Thymus (tissue), 11 donors: ENCODE measurements around the gene PHOSPHO1. TPM values are rescaled to one million over a fixed set of nuclear protein-coding genes. Genes with fewer than 3 reads are reported as not detected.
"Not testable (repeated sequence)": the region's sequence is repeated elsewhere in the genome, so short reads cannot be mapped to it uniquely, and the experiment has no call there.

Source experiments
- DNase-seq, 9 donors: peaks; one replicate each; pipeline ENCODE4 v3.0.0-alpha.2; 2013; ENCODE audit warnings: low spot score in 9 of 9, low read depth in 6 of 9, missing footprints in 1 of 9
- H3K27ac ChIP-seq, 2 donors: one replicate each; pipeline ENCODE4 v1.5.1; 2013; ENCODE audit warnings: control low read depth in 1 of 2, low read depth in 1 of 2, low read length in 1 of 2, mild to moderate bottlenecking in 1 of 2, moderate library complexity in 1 of 2
- H3K27me3 ChIP-seq, 2 donors: one replicate each; pipeline ENCODE4 v1.5.1; 2013; ENCODE audit warnings: low read length in 1 of 2; ENCODE audit not compliant: control insufficient read depth in 2 of 2, insufficient read depth in 1 of 2
- H3K36me3 ChIP-seq, 2 donors: one replicate each; pipeline ENCODE4 v1.5.1; 2013; ENCODE audit warnings: low read length in 1 of 2, mild to moderate bottlenecking in 1 of 2, moderate library complexity in 1 of 2; ENCODE audit not compliant: control insufficient read depth in 2 of 2, insufficient read depth in 2 of 2
- H3K4me1 ChIP-seq, 2 donors: one replicate each; pipeline ENCODE4 v1.5.1; 2013; ENCODE audit warnings: low read length in 2 of 2; ENCODE audit not compliant: control insufficient read depth in 2 of 2, insufficient read depth in 2 of 2
- H3K4me3 ChIP-seq, 2 donors: one replicate each; pipeline ENCODE4 v1.5.1; 2013; ENCODE audit warnings: low read length in 2 of 2, control low read depth in 1 of 2, mild to moderate bottlenecking in 1 of 2
- H3K9me3 ChIP-seq, 2 donors: one replicate each; pipeline ENCODE4 v1.5.1; 2013; ENCODE audit warnings: low read length in 1 of 2, mild to moderate bottlenecking in 1 of 2; ENCODE audit not compliant: control insufficient read depth in 2 of 2, insufficient read depth in 1 of 2
- WGBS: extraction: QIAGEN DNeasy Blood & Tissue Kit; methylation state at CpG from one replicate; pipeline ENCODE4 v1.1.7; 2013; 5-methylcytosine and 5-hydroxymethylcytosine counted together
- polyA plus RNA-seq: library from polyadenylated mRNA; stranded (reverse); fragments of 200-250 nt; gene quantifications from one replicate; pipeline ENCODE4 v1.2.3, GENCODE V29; 2013
- total RNA-seq: library from RNA; stranded (reverse); fragments of 120-200 nt; gene quantifications from one replicate; pipeline ENCODE4 v1.2.4, GENCODE V29; 2013
- donor health status: healthy.

The PHOSPHO1 gene
- total and polyA plus RNA-seq, 2 donors, result 0.50 to 1.8 TPM

DNA sequence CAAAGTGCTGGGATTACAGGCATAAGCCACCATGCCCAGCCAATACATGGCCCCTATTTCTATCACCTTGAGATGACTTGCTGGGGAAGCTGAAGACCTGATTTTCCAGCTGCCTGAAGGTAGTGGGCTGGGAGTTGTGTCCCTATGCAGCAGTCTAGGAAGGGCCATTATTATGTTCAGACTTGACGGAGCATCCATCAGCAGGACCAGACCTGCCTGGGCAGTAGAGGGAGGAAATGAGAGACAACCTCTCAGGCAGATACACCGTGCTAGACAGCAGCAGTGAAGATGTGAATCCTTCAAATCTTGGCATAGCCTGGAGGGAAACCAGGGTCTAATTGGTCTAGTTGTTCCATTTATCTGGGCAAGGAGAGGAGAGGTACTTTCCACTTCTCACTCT is 35.6 kb upstream of the PHOSPHO1 start:
- H3K4me1 ChIP-seq, result no peaks in the 10 kb centered on the region
- peak in 1 of 9 donors; percentile 6 for DNase-seq
- H3K9me3 ChIP-seq, result no peaks in the 10 kb centered on the region
- no peaks in the 10 kb centered on the region for H3K36me3 ChIP-seq
- H3K27me3 ChIP-seq, result peaks cover 1 to 11% of the 10 kb centered on the region in 2 donors
- 95% methylated on average over 2 of the region's 2 CpGs for WGBS
- H3K27ac ChIP-seq, result no peak overlapping the region
- no peak overlapping the region for H3K4me3 ChIP-seq

DNA sequence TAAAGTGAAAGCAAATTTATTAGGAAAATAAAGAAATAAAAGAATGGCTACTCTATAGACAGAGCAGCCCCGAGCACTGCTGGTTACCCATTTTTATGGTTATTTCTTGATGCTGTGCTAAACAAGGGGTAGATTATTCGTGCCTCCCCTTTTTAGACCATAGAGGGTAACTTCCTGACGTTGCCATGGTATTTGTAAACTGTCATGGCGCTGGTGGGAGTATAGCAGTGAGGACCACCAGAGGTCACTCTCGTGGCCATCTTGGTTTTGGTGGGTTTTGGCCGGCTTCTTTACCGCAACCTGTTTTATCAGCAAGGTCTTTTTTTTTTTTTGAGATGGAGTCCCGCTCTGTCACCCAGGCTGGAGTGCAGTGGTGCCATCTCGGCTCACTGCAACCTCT is 31.0 kb upstream of the PHOSPHO1 start:
- H3K27me3 ChIP-seq, result peaks cover 23 to 47% of the 10 kb centered on the region in 2 donors
- not testable (repeated sequence) for H3K4me3 ChIP-seq, H3K9me3 ChIP-seq, H3K4me1 ChIP-seq, H3K27ac ChIP-seq, DNase-seq, H3K36me3 ChIP-seq
- WGBS, result 94% methylated on average over 9 of the region's 9 CpGs

DNA sequence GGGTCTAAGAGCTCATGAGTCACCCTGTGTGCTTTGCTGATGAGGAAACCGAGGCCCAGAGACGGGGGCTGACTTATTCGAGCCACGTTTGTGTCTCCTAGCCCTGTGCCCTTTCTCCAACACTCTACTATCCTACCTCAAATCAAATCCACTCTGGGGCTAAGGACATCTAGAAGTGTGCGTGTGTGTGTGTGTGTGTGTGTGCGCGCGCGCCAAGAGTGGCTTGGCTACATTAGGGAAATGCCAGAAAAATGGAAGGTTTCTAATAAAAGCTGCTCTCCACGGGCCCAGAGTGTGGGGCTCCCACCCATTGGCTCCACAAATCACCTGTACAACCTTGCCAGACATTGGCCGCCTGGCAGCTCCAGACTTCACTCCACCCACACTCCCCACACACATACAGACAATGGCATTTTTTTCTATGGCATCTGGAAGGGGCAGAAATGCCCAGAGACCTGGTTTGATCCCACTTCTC is 30.3 kb upstream of the PHOSPHO1 start:
- 56% methylated on average over 11 of the region's 11 CpGs for WGBS
- Histone ChIP-seq H3K4me3 (peak overlapping the region in 1 of 2 donors; percentile 48), H3K27ac (no peak overlapping the region), H3K36me3 (no peaks in the 10 kb centered on the region), H3K27me3 (peaks cover 23 to 47% of the 10 kb centered on the region in 2 donors), H3K4me1 (peaks cover 4 to 9% of the 10 kb centered on the region in 2 donors), H3K9me3 (no peaks in the 10 kb centered on the region)
- DNase-seq, result no peak

DNA sequence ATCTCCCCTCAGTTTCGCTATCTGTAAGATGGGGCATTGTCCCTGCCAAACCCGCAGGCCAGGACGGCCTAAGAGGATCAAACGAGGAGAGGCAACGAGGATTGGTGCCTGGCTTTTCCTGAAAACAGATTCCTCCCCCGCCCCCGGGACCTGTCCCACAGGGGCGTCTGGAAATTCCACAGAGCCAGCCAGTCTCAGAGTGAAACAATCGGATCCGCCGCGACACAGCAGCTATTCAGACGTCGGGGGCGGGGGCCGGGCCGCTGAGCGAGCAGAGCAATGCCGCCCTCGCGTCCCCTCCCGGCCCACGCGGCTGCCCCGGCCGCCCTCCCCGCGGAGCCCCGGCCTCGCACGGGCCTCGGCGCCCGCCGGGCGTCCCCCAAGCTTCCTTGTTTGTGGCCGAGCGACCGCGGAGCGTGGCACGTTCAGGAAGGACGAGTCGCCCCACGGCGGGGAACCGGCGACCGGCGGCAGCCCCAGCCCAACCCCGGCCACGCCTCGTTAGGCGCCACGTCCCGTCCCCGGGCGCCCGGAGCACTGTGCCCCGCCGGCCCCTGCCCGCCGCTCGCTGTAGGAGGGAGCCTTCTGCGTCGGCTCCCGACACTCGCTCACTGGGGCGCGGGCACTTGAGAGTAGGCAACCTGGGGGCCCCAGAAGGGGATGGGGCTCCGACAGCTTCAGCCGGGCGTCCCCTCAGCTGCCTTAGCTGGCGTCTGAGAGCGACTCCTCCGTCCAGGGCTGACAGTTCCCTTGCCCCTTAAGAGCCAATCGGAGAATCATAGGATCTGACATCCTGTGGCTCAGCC is 29.6 kb upstream of the PHOSPHO1 start:
- peak overlapping the region in 1 of 2 donors; percentile 48 for H3K4me3 ChIP-seq
- H3K36me3 ChIP-seq, result no peaks in the 10 kb centered on the region
- H3K4me1 ChIP-seq, result peaks cover 4 to 9% of the 10 kb centered on the region in 2 donors
- WGBS, result 2% methylated on average over 77 of the region's 77 CpGs
- DNase-seq, result peak in 1 of 9 donors; percentile 21
- peaks cover 23 to 47% of the 10 kb centered on the region in 2 donors for H3K27me3 ChIP-seq
- H3K9me3 ChIP-seq, result no peaks in the 10 kb centered on the region
- H3K27ac ChIP-seq, result no peak overlapping the region

DNA sequence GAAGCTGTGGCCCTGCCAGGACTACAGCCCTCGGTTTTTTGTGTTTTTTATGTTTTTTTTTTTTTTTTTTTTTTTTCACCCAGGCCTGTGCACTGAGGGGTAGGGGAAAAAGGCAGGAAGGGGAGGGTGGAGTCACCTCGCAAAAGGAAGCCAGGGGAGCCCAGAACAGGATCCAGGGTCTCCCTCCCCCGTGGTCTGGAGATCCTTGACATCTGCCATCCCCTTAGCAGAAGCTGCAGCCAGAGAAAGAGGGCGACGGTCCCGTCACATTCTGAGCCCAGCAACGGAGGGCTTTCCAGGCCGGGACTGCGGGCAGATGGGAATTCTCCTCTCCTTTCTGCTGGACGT is 29.1 kb upstream of the PHOSPHO1 start:
- Histone ChIP-seq H3K36me3 (no peaks in the 10 kb centered on the region), H3K4me3 (peak overlapping the region in 1 of 2 donors; percentile 48), H3K9me3 (no peaks in the 10 kb centered on the region), H3K27ac (no peak overlapping the region), H3K4me1 (peaks cover 4 to 9% of the 10 kb centered on the region in 2 donors), H3K27me3 (peaks cover 23 to 47% of the 10 kb centered on the region in 2 donors)
- no peak for DNase-seq
- 7% methylated on average over 10 of the region's 10 CpGs for WGBS

DNA sequence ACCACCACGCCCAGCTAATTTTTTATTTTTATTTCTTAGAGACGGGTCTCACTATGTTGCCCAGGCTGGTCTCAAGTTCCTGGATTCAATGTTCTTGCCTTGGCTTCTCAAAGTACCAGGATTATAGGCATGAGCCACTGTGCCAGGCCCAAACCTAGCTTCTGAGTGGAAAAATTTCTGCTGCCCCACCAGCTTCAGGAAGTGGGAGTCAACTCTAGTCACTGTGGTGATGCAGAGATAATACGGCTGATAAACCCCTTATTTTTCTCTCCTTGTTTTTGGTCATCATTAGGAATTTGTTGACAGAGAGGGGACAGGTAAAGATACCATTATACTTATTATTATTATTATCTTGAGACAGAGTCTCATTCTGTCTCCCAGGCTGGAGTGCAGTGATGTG is 27.8 kb upstream of the PHOSPHO1 start:
- no peaks in the 10 kb centered on the region for H3K36me3 ChIP-seq
- H3K27me3 ChIP-seq, result peaks cover 23 to 49% of the 10 kb centered on the region in 2 donors
- WGBS, result 94% methylated on average over 3 of the region's 3 CpGs
- no peak overlapping the region for H3K4me3 ChIP-seq
- peaks cover 4 to 9% of the 10 kb centered on the region in 2 donors for H3K4me1 ChIP-seq
- DNase-seq, result no peak
- H3K9me3 ChIP-seq, result no peaks in the 10 kb centered on the region
- H3K27ac ChIP-seq, result no peak overlapping the region

DNA sequence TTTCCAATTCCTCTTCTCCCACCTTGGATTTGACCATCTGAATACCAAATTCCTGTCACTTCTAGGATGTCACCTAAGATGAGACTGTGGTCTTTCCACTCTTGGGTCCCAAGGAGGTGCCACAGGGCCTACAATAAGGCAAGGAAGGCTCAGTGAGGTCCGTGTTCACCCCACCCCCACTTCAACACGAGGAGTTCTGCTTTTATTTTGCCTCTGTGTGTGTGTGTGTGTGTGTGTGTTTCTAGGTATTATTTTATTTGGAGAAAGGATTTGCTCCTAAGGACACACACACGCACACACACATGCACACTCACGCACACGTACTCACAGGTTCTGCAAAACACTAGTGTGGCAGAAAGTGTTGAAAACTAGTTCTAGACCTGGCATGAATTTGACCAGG is 24.5 kb upstream of the PHOSPHO1 start:
- WGBS, result 66% methylated on average over 5 of the region's 5 CpGs
- Histone ChIP-seq H3K27ac (no peak overlapping the region), H3K27me3 (peaks cover 14 to 26% of the 10 kb centered on the region in 2 donors), H3K4me1 (peaks cover 3 to 5% of the 10 kb centered on the region in 2 donors), H3K36me3 (no peaks in the 10 kb centered on the region), H3K9me3 (no peaks in the 10 kb centered on the region), H3K4me3 (no peak overlapping the region)
- no peak for DNase-seq

DNA sequence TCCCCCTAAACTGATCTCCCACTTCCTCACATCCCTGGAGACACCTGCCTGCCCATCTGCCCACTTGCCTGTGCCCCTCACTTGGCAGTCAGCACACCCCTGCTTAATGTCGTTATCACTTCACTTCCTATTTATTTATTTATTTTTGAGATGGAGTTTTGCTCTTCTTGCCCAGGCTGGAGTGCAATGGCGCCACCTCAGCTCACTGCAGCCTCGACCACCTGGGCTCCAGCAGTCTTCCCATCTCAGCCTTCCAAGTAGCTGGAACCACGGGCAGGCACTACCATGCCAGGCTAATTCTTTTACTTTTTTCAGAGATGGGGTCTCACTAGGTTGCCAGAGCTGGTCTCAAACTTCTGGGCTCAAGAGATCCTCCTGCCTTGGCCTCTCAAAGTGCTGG is 23.5 kb upstream of the PHOSPHO1 start:
- WGBS, result 86% methylated on average over 4 of the region's 4 CpGs
- no peak overlapping the region for H3K27ac ChIP-seq
- no peak overlapping the region for H3K4me3 ChIP-seq

DNA sequence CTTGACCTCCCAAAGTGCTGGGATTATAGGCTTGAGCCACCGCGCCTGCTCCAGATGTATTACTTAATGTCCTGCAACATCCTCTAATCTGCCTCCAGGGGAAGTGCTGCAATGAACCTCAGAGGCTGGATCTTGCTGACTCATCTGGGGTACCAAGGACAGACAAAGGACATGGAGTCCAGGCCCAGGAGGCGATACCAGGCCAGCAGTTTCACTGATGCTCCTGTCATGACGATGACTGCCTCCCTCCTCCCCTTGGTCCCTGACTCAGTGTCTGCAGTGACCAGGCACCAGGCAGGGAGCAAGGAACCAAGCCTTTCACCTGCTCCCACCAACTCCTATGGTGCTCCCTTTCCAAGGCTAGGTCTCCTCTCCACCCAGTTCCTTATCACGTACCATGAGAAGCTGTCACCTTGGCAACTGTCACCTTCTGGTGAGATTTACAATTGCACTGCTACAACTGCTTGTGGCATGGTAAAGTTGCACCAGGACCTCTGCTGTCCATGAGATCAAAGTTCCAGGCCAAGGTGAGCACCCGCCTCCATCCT is 21.6 kb upstream of the PHOSPHO1 start:
- no peaks in the 10 kb centered on the region for H3K4me1 ChIP-seq
- H3K27me3 ChIP-seq, result peaks cover 0 to 16% of the 10 kb centered on the region in 2 donors
- WGBS, result 92% methylated on average over 6 of the region's 6 CpGs
- H3K9me3 ChIP-seq, result no peaks in the 10 kb centered on the region
- no peak for DNase-seq
- no peak overlapping the region for H3K4me3 ChIP-seq
- no peaks in the 10 kb centered on the region for H3K36me3 ChIP-seq
- no peak overlapping the region for H3K27ac ChIP-seq

More for the DNA sequence above, 23.5 kb upstream of the PHOSPHO1 start:
- DNase-seq, result no peak
- Histone ChIP-seq H3K9me3 (no peaks in the 10 kb centered on the region), H3K36me3 (no peaks in the 10 kb centered on the region), H3K4me1 (no peaks in the 10 kb centered on the region), H3K27me3 (peaks cover 4 to 22% of the 10 kb centered on the region in 2 donors)
